Amniotic stem cell (primary cell): ENCODE results near the gene SCYGR2.
"Not testable (repeated sequence)": the region's sequence is repeated elsewhere in the genome, so short reads cannot be mapped to it uniquely, and the experiment has no call there.

Source experiments
- DNase-seq: peaks from one replicate; lab custom pipeline; 2025; lab: John Stamatoyannopoulos, UW

Gene SCYGR2

GRCh38 chr2:227598835-227599503 lies at the start of gene SCYGR2:
Gene SCYGR2, plus strand, starts transcription at chr2:227598893. Its CDS starts 0 bp downstream, at chr2:227598893.
- not testable (repeated sequence) for DNase-seq

GRCh38 chr2:227551836-227552235 lies 46.9 kb upstream of the SCYGR2 start:
- DNase-seq: no peak

- DNase-seq: no peak
Observed at GRCh38 chr2:227562581-227562980, 36.1 kb upstream of the SCYGR2 start.

- DNase-seq: no peak
Observed at GRCh38 chr2:227565080-227565479, 33.6 kb upstream of the SCYGR2 start.

GRCh38 chr2:227566012-227566411 lies 32.7 kb upstream of the SCYGR2 start:
- no peak for DNase-seq

GRCh38 chr2:227568852-227569169 lies 29.9 kb upstream of the SCYGR2 start:
- DNase-seq: no peak

- no peak for DNase-seq
Observed at GRCh38 chr2:227570615-227571014, 28.1 kb upstream of the SCYGR2 start.

GRCh38 chr2:227576110-227576509 lies 22.6 kb upstream of the SCYGR2 start:
- DNase-seq: no peak

- DNase-seq: no peak
Observed at GRCh38 chr2:227576812-227577211, 21.9 kb upstream of the SCYGR2 start.

- DNase-seq: no peak
Observed at GRCh38 chr2:227577555-227577954, 21.1 kb upstream of the SCYGR2 start.

GRCh38 chr2:227578642-227579041 lies 20.1 kb upstream of the SCYGR2 start:
- no peak for DNase-seq

GRCh38 chr2:227579791-227580190 lies 18.9 kb upstream of the SCYGR2 start:
- no peak for DNase-seq

- no peak for DNase-seq
Observed at GRCh38 chr2:227582369-227582768, 16.3 kb upstream of the SCYGR2 start.

GRCh38 chr2:227592694-227593387 lies 5.9 kb upstream of the SCYGR2 start:
- no peak for DNase-seq

GRCh38 chr2:227595797-227596196 lies 2.9 kb upstream of the SCYGR2 start:
- no peak for DNase-seq

GRCh38 chr2:227597036-227597435 lies 1.7 kb upstream of the SCYGR2 start:
- no peak for DNase-seq

- no peak for DNase-seq
Observed at GRCh38 chr2:227597998-227598397, 695 bp upstream of the SCYGR2 start.

- DNase-seq: no peak
Observed at GRCh38 chr2:227602358-227602757, 3.7 kb downstream of the SCYGR2 start.

GRCh38 chr2:227606476-227606875 lies 7.8 kb downstream of the SCYGR2 start:
- DNase-seq: no peak

- DNase-seq: no peak
Observed at GRCh38 chr2:227607941-227608340, 9.2 kb downstream of the SCYGR2 start.

GRCh38 chr2:227608561-227609338 lies 10.1 kb downstream of the SCYGR2 start:
- DNase-seq: no peak

GRCh38 chr2:227610123-227610522 lies 11.4 kb downstream of the SCYGR2 start:
- no peak for DNase-seq
